ENCODE measurements around the gene COMMD10.

DNA sequence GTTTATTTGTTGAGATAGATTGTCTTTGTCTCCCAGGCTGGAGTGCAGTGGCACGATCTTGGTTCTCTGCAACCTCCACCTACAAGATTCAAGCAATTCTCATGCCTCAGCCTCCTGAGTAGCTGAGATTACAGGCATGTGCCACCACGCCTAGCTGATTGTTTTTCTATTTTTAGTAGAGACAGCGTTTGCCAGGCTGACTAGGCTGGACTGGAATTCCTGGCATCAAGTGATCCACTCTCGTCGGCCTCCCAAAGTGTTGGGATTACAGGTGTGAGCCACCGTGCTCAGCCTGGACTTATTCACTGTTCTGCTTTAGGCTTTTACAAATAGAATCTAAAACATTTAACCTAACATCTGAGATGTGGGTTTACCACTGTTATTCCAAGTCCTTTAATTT lies 91.3 kb downstream of the COMMD10 start:
- TF ChIP-seq, protein P1, sequence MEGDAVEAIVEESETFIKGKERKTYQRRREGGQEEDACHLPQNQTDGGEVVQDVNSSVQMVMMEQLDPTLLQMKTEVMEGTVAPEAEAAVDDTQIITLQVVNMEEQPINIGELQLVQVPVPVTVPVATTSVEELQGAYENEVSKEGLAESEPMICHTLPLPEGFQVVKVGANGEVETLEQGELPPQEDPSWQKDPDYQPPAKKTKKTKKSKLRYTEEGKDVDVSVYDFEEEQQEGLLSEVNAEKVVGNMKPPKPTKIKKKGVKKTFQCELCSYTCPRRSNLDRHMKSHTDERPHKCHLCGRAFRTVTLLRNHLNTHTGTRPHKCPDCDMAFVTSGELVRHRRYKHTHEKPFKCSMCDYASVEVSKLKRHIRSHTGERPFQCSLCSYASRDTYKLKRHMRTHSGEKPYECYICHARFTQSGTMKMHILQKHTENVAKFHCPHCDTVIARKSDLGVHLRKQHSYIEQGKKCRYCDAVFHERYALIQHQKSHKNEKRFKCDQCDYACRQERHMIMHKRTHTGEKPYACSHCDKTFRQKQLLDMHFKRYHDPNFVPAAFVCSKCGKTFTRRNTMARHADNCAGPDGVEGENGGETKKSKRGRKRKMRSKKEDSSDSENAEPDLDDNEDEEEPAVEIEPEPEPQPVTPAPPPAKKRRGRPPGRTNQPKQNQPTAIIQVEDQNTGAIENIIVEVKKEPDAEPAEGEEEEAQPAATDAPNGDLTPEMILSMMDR (IDR thresholded peaks at IDR 0.05; ENCODE audit: poor library complexity), result no peak
- TF ChIP-seq EZH2 (IDR thresholded peaks at IDR 0.05; ENCODE audit: borderline replicate concordance) (no peak), EZH2phosphoT487 (IDR thresholded peaks at IDR 0.05; ENCODE audit: low read depth, severe bottlenecking, unreplicated experiment) (no peak)

Data from hepatocyte (in vitro differentiated cells).